RWPE1 (cell line): ENCODE results near the gene QSOX2.
A peak's percentile ranks its signal among the peaks of the same experiment; 100 is the strongest.

Source experiments
- CTCF ChIA-PET: fragments of 350-600 bp; sonication (Branson Sonifier 250); formaldehyde crosslinking; extraction: SDS; loops from one replicate; lab custom pipeline; 2021; lab: Yijun Ruan, JAX
- POLR2A ChIA-PET: fragments of 400-600 bp; formaldehyde crosslinking; extraction: SDS; loops from one replicate; lab custom pipeline; 2020; ENCODE audit warnings: antibody characterized with exemption; ENCODE audit not compliant: low non-redundant PET; lab: Yijun Ruan, JAX
- DNase-seq: peaks from one replicate; pipeline ENCODE4 v3.0.0; 2012; ENCODE audit warnings: low spot score
- H3K27ac ChIP-seq: fragments of 450-650 bp; 2 replicates; pipeline ENCODE4 v1.5.1; 2017
- CTCF ChIP-seq: fragments of 450-650 bp; conservative IDR thresholded peaks from 2 replicates; pipeline ENCODE4 v1.5.1; 2017; ENCODE audit warnings: low read depth, mild to moderate bottlenecking

The QSOX2 gene

GRCh38 chr9:136286359-136286986 is 40.9 kb upstream of the QSOX2 start:
- no peak overlapping the region for H3K27ac ChIP-seq
- TF ChIP-seq CTCF, result no peak
- ChIA-PET CTCF (interaction anchor here (0.6 to 0.7 kb wide), 2 partner anchors 154 to 584 kb away, joined by 3 read pairs; no protein-coding TSS in a partner anchor), POLR2A (no interaction called here)
- no peak for DNase-seq

- no peak for TF ChIP-seq CTCF
- ChIA-PET CTCF (interaction anchor here (0.7 to 1.7 kb wide), 2 partner anchors 144 to 153 kb away, joined by 3 to 4 read pairs; no protein-coding TSS in a partner anchor), POLR2A (no interaction called here)
- no peak overlapping the region for H3K27ac ChIP-seq
- no peak for DNase-seq
Measured at GRCh38 chr9:136285501-136286358, 40.1 kb upstream of the QSOX2 start.

- no peak for TF ChIP-seq CTCF
- POLR2A ChIA-PET, result no interaction called here
- CTCF ChIA-PET, result interaction anchor here (0.6 to 1.7 kb wide), 11 partner anchors 9 to 442 kb away, joined by 3 to 6 read pairs (median 4); no protein-coding TSS in a partner anchor
- no peak overlapping the region for H3K27ac ChIP-seq
- no peak for DNase-seq
Measured at GRCh38 chr9:136284951-136285350, 39.3 kb upstream of the QSOX2 start.

- POLR2A ChIA-PET, result interaction anchor here (0.6 kb wide), 1 partner anchor 61 kb away, joined by 3 read pairs; no protein-coding TSS in a partner anchor
- no peak overlapping the region for H3K27ac ChIP-seq
- CTCF ChIA-PET, result interaction anchor here (0.6 to 2.8 kb wide), 26 partner anchors 9 to 443 kb away, joined by 3 to 13 read pairs (median 4); no protein-coding TSS in a partner anchor
- no peak for DNase-seq
- TF ChIP-seq CTCF, result no peak
Measured at GRCh38 chr9:136284311-136284710, 38.7 kb upstream of the QSOX2 start.

- TF ChIP-seq CTCF, result peak; percentile 99
- ChIA-PET POLR2A (interaction anchor here (0.6 kb wide), 1 partner anchor 60 kb away, joined by 3 read pairs; no protein-coding TSS in a partner anchor), CTCF (interaction anchor here (0.5 to 2.8 kb wide), 39 partner anchors 8 to 836 kb away, joined by 3 to 13 read pairs (median 4); no protein-coding TSS in a partner anchor)
- no peak overlapping the region for H3K27ac ChIP-seq
- DNase-seq, result peak; percentile 87
Measured at GRCh38 chr9:136283291-136284235, 38.0 kb upstream of the QSOX2 start.
